Measurements from ENCODE around the gene BID.

GRCh38 chr22:17767233-17768065 lies 6.8 kb downstream of the BID start:
- TF ChIP-seq CTCF (IDR thresholded peaks at IDR 0.05), result no peak
- no peak for TF ChIP-seq POLR2A (IDR thresholded peaks at IDR 0.05)
